CD4-positive, alpha-beta T cell treated with Interleukin-12 subunit alpha and Interleukin-12 subunit beta, for 1 hour (primary cell): ENCODE results near the gene HERC4.

Source experiments
- DNase-seq: peaks from one replicate; pipeline ENCODE4 v3.0.0-alpha.2; 2020

HERC4 gene, protein sequence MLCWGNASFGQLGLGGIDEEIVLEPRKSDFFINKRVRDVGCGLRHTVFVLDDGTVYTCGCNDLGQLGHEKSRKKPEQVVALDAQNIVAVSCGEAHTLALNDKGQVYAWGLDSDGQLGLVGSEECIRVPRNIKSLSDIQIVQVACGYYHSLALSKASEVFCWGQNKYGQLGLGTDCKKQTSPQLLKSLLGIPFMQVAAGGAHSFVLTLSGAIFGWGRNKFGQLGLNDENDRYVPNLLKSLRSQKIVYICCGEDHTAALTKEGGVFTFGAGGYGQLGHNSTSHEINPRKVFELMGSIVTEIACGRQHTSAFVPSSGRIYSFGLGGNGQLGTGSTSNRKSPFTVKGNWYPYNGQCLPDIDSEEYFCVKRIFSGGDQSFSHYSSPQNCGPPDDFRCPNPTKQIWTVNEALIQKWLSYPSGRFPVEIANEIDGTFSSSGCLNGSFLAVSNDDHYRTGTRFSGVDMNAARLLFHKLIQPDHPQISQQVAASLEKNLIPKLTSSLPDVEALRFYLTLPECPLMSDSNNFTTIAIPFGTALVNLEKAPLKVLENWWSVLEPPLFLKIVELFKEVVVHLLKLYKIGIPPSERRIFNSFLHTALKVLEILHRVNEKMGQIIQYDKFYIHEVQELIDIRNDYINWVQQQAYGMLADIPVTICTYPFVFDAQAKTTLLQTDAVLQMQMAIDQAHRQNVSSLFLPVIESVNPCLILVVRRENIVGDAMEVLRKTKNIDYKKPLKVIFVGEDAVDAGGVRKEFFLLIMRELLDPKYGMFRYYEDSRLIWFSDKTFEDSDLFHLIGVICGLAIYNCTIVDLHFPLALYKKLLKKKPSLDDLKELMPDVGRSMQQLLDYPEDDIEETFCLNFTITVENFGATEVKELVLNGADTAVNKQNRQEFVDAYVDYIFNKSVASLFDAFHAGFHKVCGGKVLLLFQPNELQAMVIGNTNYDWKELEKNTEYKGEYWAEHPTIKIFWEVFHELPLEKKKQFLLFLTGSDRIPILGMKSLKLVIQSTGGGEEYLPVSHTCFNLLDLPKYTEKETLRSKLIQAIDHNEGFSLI

DNA sequence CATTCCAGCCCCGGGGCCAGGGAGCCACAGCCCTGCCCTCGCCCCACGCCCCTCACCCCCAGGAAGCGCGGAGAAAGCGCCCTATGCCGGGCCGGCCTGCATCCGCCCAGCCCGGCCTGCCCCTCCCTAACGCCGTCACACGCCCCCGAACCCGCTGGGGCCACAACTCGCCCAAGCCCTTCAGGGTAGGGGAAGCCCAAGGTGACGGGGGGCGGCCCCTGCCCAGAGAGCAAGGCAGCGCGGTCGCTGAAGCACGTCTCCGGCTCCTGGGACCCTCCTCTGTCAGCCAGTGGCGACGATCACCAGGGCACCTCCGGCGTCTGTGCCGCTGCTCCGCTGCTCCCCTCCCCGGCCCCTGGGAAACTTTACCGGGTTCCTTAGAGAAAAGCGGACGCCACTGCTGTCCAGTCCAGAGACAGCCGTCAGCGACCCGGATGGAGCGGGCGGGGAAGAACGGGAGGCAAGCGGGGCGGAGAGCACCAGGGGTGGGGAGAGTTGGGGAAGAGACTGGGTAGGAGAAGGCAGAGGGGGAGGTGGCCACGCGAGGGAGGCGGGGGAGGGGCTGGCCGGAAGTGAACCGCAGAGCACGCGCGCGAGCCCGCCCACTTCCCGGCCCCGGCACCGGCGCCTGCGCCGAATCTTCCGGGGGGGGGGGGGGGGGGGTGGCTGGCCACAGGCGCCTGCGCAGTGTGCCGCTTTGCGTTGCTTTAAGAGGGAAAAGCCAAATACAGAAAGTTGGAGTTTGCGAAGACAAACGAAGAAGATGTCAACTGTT lies at the start of gene HERC4:
Gene HERC4 (minus strand): TSS at position 509 of the 775 bp plus-strand sequence. CDS start 2,175 bp downstream, outside the sequence.
- peak; percentile 93 for DNase-seq

DNA sequence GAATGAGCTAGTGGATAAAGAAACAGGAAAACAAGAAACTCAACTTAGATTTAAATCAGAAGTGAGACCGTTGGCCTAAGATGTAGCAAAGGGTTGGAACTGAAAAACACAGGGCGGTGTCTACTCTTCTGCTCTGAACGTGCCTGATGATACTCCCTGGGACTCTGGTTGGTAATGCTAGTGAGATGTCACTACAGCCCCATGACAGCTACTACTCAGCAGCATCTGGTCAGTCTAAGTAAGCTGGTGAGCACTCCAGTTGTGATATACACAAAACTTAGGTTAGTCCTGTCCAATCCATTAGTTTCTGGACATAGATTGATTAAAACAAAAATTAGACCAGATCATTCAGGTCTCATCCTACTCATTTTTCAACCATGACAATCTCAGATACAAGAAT lies 49.6 kb upstream of the HERC4 start:
- no peak for DNase-seq

DNA sequence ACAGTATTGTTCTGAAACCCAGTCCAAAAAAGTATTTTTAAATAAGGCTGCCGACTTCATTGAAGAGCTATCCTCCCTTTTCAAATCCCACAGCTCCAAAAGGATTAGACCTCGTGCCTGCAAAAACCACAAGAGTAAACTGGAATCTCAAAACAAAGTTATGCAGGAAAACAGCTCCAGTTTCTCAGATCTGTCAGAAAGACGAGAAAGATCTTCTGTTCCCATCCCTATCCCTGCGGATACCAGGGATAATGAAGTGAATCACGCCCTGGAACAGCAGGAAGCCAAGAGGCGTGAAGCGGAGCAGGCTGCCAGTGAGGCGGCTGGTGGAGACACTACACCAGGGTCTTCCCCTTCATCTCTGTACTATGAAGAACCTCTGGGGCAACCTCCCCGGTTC lies 46.8 kb upstream of the HERC4 start:
- no peak for DNase-seq

DNA sequence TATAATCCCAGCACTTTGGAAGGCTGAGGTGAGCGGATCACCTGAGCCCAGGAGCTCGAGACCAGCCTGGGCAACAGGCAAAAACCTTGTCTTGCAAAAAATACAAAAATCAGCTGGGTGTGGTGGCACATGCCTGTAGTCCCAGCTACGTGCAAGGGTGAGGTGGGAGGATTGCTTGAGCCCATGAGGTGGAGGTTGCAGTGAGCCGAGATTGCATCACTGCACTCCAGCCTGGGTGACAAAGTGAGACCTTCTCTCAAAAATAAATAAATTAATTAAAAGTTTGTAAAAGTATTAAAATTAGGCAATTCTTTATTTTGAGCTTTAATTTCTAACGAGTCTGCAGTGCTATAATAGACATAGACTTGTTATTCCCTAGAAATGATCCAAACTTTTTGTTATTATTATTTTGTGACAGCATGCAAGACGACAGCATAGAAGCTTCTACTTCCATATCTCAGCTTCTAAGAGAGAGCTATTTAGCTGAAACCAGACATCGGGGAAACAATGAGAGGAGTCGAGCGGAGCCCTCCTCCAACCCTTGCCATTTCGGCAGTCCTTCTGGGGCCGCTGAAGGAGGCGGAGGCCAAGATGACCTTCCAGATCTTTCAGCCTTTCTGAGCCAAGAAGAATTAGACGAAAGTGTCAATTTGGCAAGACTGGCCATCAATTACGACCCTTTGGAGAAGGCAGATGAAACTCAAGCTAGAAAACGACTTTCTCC lies 46.1 kb upstream of the HERC4 start:
- no peak for DNase-seq

DNA sequence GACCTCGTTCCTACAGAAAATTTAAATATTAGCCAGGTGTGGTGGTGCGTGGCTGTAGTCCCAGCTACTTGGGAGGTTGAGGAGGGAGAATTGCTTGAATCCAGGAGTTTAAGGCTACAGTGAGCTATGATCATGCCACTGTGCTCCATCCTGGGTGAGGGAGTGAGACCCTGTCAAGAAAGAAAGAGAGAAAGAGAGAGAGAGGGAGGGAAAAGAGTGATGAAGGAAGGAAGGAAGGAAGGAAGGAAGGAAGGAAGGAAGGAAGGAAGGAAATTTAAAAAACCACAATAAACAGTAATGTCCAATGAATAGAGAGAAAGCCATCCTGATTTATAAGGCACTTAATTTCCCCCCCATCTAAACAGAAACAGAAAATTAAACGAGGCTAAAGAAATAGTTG lies 43.6 kb upstream of the HERC4 start:
- no peak for DNase-seq

DNA sequence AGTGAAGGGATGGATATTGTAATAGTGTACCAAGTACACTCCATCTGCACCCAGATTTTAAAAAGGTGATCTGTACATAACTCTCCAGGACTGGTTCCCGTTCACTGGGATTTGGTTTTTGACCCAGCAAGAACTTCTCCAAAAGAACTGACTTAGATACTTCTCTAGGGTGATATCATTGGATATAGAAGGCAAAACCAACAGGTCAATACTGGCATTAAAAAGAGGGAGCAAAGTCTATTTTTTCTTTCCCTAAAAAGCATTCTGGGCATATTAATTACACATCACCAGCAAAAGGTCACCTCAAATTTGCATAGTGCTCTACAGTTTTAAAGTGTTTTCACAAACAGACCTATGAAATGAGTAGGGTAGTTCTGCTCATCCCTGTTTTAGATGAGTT lies 37.8 kb upstream of the HERC4 start:
- DNase-seq = no peak

DNA sequence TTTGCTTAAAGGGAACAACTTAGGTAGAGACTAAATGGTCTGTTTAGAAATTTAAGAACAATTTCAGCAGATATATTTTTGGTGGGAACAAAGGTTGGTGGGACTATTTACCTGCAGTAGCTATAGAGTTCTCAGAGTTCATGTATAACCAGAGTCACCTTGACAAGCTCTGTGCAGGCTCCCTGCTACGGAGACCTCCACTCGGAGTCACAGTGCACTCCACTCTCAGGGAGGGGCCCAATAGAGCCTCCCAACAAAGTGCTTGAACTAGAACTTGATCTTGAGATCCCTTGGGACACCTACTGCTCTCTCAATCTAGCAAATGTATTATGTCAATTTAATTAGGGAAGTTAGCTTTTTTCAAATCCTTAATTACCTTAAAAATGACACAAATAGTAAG lies 36.5 kb upstream of the HERC4 start:
- no peak for DNase-seq

DNA sequence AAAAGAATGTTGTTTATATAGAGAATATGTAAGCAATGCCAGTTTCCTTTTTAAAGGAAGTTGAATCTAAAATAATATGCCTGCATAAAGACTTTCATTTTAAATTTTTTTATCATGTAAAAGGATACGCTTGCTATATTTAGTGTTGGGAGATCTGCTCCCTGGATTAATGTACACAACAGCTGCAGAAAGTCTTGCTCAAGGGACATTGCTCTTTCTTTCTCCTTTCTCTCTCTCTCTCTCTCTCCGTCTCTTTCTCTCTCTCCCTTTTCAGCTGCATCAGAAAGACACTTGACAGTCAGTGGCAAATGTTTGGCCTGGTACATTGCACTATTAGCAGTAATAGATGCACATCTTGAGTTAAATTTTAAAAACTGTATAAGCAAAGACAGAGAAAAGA lies 34.9 kb upstream of the HERC4 start:
- no peak for DNase-seq

DNA sequence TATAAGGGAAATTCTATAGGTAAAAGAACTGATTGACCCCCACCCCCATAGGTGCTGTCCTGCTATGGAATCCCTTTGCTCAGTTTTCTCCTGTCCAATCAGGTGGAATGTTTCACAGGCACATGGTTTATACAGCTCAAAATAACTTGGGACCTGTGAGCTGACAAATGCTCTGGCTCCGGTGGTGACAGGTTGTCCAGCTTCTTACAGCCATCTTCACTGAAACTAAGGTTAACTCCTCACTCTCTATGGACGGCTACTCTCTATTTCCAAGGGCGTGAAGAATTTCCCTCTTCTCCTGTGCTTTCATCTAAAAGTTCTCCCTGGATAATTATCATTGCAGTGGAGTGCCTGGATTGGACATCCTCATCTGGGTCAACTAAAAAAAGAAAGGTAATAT lies 34.2 kb upstream of the HERC4 start, which contains the start of gene MYPN:
Gene MYPN (plus strand): TSS at position 158 of the 400 bp plus-strand sequence. CDS start 11,951 bp downstream, outside the sequence.
- no peak for DNase-seq

DNA sequence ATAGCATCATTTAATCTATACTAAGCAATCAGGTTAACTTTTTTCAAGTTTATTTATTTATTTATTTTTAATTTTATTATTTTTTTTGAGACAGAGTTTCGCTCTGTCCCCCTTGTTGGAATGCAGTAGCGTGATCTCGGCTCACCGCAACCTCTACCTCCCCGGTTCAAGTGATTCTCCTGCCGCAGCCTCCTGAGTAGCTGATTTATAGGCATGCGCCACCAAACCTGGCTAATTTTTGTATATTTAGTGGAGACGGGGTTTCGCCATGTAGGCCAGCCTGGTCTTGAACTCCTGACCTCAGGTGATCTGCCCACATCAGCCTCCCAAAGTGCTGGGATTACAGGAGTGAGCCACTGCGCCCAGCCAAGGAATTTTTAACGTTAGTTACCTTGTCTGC lies 33.6 kb upstream of the HERC4 start:
- no peak for DNase-seq

DNA sequence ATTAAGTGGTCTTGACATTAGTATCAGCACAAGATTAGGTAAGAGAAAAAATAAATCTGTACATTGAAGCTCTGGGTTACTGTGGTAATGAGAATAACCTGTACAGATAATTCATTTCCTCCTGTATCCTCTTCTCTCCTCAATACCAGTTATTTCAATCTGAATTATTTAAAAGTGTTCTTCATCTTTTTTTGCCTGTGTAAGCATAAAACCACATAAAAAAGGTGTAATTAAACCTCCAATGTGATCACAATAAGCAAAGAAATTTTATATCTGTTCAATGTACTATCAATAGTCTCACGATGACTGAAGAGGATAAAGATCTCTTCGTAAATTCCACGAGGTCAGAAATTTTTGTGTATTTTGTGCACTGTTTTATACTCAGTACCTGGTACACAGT lies 33.0 kb upstream of the HERC4 start:
- DNase-seq = no peak

DNA sequence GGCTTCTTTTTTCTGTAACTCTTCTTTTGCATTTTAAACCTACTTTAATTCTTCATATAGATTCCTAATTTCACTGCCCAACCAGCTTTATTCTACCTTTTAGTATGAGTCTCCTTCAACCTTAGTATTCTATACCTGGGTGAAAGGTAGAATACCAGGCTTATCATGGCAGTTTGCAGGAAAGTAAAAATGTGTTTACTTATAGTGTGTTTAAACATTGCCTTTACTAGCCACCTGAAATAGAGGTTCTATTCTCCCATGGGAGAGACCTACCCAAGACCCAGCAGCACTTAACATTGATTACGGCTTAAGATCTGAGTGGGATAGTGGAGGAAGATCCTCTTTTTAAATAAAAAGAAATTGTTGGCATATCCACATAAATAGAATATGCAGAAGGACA lies 32.6 kb upstream of the HERC4 start:
- DNase-seq = no peak

DNA sequence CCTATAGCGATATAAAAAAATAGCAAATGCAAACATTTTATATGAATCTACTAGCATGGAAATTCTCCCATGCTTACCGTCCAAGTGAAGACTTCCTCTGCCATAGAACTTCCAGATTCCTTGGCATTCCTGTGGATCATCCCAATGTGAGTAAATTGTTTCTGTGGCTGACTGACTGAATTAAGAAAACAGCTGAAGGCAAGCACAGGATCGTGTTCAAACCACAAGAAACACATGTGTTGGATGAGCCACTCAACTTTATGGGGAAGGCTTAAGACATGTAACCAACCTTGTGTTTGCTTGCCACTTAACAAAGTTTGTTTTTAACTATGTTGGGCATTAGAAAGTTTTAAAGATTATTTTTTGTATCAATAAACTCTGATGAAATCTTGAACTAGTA lies 31.6 kb upstream of the HERC4 start:
- DNase-seq = no peak

DNA sequence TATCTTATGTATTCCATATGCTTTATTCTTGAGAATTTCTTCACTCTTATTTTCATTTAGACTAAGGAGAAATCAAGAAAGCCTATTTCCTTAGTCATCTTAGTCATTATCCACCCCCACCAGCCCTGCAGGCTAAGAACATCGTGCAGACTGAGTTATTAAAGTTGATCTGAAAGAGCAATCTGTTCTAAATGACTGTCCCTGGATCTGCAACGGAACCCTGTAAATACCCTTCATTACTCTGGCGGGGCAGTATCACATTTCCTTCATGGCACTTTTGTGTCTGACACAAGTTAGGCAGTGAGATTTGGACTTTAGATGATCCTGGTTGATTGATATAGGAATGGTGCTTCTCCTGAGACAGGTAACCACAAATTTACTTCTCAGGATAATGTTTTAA lies 30.7 kb upstream of the HERC4 start:
- DNase-seq = no peak

DNA sequence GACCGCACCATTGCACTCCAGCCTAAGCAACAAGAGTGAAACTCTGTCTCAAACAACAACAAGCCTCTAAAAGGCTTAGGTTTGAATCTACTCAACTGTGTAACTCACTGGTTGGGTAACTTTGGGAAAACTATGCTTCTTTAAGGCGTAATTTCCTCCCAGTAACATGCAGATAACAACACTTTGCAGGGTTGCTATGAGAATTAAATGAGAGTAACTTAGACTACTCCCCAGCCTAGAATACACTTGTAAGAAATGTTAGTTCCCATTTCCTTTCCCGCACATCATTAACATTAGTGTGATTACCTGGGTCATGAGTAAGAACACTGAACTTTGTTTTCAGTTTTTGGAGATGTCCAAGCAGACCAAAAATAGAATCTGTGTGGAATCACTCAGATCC lies 28.8 kb upstream of the HERC4 start:
- no peak for DNase-seq

DNA sequence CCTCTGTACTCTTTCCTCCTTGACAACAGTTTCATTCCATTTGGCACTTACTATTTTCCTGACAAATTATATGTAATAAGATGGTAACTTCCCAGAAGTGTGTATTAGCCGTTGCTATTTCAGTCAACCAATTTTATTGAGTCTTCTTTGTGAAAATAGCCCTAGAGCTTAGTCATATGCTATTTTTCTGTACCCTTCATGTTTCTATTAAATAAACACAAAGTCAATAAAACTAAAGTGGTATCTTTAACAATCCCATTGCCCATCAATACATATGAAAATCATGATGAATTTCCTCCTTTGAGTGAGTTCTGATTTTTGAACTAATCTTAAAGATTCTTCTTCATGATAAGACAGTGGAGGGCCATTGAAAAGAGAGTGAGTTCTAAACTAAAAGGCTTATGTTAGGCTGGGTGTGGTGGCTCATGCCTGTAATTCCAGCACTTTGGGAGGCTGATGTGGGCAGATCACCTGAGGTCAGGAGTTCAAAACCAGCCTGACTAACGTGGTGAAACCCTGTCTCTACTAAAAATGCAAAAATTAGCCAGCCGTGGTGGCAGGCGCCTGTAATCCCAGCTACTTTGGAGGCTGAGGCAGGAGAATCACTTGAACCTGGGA lies 28.3 kb upstream of the HERC4 start:
- no peak for DNase-seq

DNA sequence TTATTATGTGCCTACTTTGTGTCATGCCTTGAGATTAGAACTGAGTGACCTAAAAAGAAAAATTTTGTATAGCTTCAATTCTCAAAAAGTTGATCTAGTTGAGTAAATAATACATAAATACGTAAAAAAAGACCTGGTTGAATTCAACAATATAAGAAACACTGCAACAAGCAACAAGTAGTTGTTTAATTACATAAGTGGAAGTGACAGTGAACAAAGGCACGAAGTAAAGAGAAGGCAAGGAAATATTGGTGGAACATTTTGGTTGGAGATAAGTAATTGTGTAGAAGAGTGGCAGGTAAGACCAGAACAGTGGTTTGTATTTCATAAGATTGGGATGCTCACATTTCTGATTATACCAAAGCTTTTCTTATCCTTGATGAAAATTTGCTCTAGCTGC lies 26.0 kb upstream of the HERC4 start:
- DNase-seq = no peak

DNA sequence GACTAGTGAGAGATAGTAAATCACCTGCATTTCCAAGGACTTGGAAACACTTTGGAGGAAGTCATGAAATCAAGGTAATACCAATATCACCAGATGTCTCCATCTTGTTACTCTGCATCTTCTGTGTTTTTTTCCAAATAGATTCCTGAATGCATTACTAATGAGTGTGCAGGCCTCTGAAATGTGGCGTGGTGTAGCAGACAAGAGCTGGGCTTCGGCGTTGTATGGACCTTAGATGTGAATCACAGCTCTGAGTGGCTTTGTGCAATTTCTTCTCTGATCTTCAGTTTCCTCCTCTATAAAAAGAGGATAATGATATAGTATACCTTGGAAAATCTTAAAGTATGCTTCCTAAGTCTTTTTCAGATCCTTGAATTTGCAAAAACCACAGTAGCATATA lies 24.7 kb upstream of the HERC4 start:
- no peak for DNase-seq

DNA sequence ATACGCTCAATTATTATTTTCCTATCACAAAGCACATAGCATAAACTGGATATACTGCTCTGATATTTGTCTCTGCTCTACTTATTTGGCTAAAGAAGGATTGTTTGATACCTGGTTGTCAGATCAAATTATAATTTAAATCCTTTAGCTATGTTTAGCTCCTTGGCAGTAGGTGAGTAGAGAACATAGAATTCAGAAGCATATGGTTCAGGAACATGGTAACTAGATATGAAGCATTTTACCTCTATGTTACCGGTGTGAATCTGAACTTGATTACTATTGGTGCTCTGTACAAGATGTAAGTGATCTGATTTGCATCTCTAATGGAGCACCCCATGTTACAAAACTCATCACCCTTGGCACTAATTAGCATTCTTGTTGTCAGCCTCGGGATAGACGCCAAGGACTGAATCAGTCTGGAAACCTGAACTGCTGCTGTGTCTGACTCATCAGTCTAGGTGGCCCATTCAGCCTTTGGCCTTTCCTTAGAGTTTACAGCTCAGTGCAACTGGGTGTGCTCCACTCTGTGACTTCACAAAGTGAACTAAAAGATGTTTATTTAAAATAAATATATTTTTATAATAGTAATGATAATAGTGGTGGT lies 21.9 kb upstream of the HERC4 start:
- DNase-seq = no peak

DNA sequence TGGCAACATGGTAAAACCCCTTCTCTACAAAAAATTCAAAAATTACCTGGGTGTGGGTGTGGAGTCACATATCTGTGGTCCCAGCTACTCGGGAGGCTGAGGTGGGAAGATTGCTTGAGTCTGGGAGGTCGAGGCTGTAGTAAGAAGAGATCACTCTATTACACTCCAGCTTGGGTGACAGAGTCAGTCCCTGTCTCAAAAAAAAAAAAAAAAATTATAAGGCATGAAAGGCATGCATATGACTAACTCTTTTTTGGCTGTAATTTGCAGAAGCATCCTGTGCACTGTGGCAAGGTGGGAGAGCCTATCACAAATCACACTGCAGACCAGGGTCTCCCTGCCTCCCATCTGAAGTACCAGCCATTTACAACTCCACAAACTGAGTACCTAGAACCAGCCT lies 20.1 kb upstream of the HERC4 start:
- DNase-seq = no peak

DNA sequence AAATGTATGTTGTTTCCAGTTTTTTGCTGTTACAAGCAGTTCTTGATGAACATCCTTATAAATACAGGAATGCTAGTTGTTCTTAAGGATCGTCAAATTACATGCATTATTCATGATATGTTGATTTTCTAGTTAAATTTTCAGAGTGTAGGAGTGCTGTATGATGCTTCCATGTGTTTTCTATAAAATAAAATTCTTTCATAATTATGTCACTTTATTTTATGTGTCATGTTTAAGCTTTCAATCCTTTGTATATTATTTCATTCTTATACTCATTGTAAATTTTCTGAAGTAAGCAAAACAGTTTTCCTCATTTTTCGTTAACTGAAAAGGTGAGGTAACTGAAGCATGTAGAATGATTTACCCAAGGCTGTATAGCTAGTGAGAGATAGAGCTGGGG lies 17.4 kb upstream of the HERC4 start:
- no peak for DNase-seq
